Measurements from ENCODE around the gene NNT.

NNT gene

DNA sequence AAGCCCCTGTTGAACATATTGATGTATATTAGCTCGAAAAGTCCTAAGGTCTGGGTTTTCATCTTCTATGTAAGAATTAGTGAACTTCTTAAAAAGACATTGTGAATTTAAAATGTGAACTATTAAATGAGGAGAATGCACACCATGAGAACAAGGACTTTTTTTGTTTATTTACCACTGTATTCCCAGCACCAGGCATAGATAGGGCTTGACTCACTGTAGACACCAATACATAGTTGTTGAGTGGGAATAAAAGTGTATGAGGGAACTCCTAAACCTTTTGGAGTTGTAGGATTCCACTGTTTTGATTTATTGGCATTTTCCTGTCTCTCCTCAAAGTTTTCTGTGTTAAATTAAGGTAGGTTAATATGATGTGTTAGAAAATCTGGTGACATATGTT, 40.3 kb downstream of the NNT start:
- Histone ChIP-seq H4K20me1 (ENCODE audit: insufficient read depth, low read length) (no peaks in the 10 kb centered on the region), H3K79me2 (ENCODE audit: insufficient read depth, low read length) (peaks cover 9% of the 10 kb centered on the region; the same call in 1 of the 2 replicates), H3K27me3 (ENCODE audit: insufficient read depth, low read length, poor library complexity) (no peaks in the 10 kb centered on the region), H3K9me3 (ENCODE audit: insufficient read depth, low read length, severe bottlenecking) (no peaks in the 10 kb centered on the region), H3K4me1 (ENCODE audit: insufficient read depth, low read length) (no peaks in the 10 kb centered on the region), H2AFZ (ENCODE audit: low read depth, low read length) (no peak overlapping the region), H3K27ac (ENCODE audit: low read length) (no peak overlapping the region), H3K4me3 (ENCODE audit: low read depth in 1 of 2, low read length in 2 of 2) (no peak overlapping the region), H3K9ac (ENCODE audit: low read depth, low read length) (no peak overlapping the region), H3K4me2 (ENCODE audit: insufficient read depth, low read length) (no peak overlapping the region), H3K36me3 (ENCODE audit: insufficient read depth, low read length) (peaks cover 55% of the 10 kb centered on the region)
- DNase-seq (no peak), ATAC-seq (ENCODE audit: insufficient read depth, low read depth) (no peak)
- TF ChIP-seq, protein P1, sequence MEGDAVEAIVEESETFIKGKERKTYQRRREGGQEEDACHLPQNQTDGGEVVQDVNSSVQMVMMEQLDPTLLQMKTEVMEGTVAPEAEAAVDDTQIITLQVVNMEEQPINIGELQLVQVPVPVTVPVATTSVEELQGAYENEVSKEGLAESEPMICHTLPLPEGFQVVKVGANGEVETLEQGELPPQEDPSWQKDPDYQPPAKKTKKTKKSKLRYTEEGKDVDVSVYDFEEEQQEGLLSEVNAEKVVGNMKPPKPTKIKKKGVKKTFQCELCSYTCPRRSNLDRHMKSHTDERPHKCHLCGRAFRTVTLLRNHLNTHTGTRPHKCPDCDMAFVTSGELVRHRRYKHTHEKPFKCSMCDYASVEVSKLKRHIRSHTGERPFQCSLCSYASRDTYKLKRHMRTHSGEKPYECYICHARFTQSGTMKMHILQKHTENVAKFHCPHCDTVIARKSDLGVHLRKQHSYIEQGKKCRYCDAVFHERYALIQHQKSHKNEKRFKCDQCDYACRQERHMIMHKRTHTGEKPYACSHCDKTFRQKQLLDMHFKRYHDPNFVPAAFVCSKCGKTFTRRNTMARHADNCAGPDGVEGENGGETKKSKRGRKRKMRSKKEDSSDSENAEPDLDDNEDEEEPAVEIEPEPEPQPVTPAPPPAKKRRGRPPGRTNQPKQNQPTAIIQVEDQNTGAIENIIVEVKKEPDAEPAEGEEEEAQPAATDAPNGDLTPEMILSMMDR (IDR thresholded peaks at IDR 0.05; ENCODE audit: borderline replicate concordance, extremely low read depth, low read length, poor library complexity, severe bottlenecking): no peak
- no peak for TF ChIP-seq EZH2 (IDR thresholded peaks at IDR 0.05; ENCODE audit: borderline replicate concordance, low read depth, low read length, severe bottlenecking)

GRCh38 chr5:43643750-43644149, 40.8 kb downstream of the NNT start:
- Histone ChIP-seq H3K9ac (ENCODE audit: low read depth, low read length) (no peak overlapping the region), H3K4me1 (ENCODE audit: insufficient read depth, low read length) (no peaks in the 10 kb centered on the region)

GRCh38 chr5:43646992-43647391, 44.0 kb downstream of the NNT start:
- Histone ChIP-seq H3K4me1 (ENCODE audit: insufficient read depth, low read length) (no peaks in the 10 kb centered on the region), H3K9ac (ENCODE audit: low read depth, low read length) (no peak overlapping the region), H3K9me3 (ENCODE audit: insufficient read depth, low read length, severe bottlenecking) (no peaks in the 10 kb centered on the region), H2AFZ (ENCODE audit: low read depth, low read length) (no peak overlapping the region), H3K27ac (ENCODE audit: low read length) (no peak overlapping the region), H3K4me2 (ENCODE audit: insufficient read depth, low read length) (no peak overlapping the region), H4K20me1 (ENCODE audit: insufficient read depth, low read length) (no peaks in the 10 kb centered on the region), H3K4me3 (ENCODE audit: low read depth in 1 of 2, low read length in 2 of 2) (no peak overlapping the region), H3K79me2 (ENCODE audit: insufficient read depth, low read length) (peaks cover 3% of the 10 kb centered on the region; the same call in 1 of the 2 replicates), H3K36me3 (ENCODE audit: insufficient read depth, low read length) (peaks cover 80% of the 10 kb centered on the region), H3K27me3 (ENCODE audit: insufficient read depth, low read length, poor library complexity) (no peaks in the 10 kb centered on the region)
- DNase-seq: no peak
- ATAC-seq (ENCODE audit: insufficient read depth, low read depth): no peak
- TF ChIP-seq EZH2 (IDR thresholded peaks at IDR 0.05; ENCODE audit: borderline replicate concordance, low read depth, low read length, severe bottlenecking): no peak
- TF ChIP-seq, protein P1 (IDR thresholded peaks at IDR 0.05; ENCODE audit: borderline replicate concordance, extremely low read depth, low read length, poor library complexity, severe bottlenecking): no peak

More at GRCh38 chr5:43643750-43644149, 40.8 kb downstream of the NNT start:
- Histone ChIP-seq H3K27ac (ENCODE audit: low read length) (no peak overlapping the region), H3K9me3 (ENCODE audit: insufficient read depth, low read length, severe bottlenecking) (no peaks in the 10 kb centered on the region), H3K36me3 (ENCODE audit: insufficient read depth, low read length) (peaks cover 59% of the 10 kb centered on the region), H3K79me2 (ENCODE audit: insufficient read depth, low read length) (peaks cover 9% of the 10 kb centered on the region; the same call in 1 of the 2 replicates), H3K4me2 (ENCODE audit: insufficient read depth, low read length) (no peak overlapping the region), H4K20me1 (ENCODE audit: insufficient read depth, low read length) (no peaks in the 10 kb centered on the region), H2AFZ (ENCODE audit: low read depth, low read length) (no peak overlapping the region), H3K27me3 (ENCODE audit: insufficient read depth, low read length, poor library complexity) (no peaks in the 10 kb centered on the region), H3K4me3 (ENCODE audit: low read depth in 1 of 2, low read length in 2 of 2) (no peak overlapping the region)
- DNase-seq (no peak), ATAC-seq (ENCODE audit: insufficient read depth, low read depth) (no peak)
- no peak for TF ChIP-seq EZH2 (IDR thresholded peaks at IDR 0.05; ENCODE audit: borderline replicate concordance, low read depth, low read length, severe bottlenecking)
- TF ChIP-seq, protein P1 (IDR thresholded peaks at IDR 0.05; ENCODE audit: borderline replicate concordance, extremely low read depth, low read length, poor library complexity, severe bottlenecking): no peak

DNA sequence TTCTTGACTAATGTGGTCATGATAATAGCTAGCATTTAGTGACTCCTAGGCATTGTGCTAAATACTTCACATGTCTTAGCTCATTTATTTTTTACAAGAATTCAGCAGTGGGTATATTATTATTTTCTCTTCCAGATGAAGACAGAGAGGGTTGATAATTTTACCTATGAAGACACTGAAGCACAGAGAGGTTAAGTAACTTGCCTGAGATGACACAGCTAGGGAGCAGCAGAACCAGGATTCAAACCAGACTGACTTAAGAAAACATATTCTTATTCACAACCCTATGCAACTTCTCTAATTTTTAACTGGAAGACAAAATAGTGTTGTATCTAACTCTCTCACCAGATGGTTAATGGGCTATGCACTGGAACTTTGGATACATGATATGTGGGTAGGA, 44.8 kb downstream of the NNT start:
- TF ChIP-seq EZH2 (IDR thresholded peaks at IDR 0.05; ENCODE audit: borderline replicate concordance, low read depth, low read length, severe bottlenecking): no peak
- no peak overlapping the region for H3K4me3 ChIP-seq (ENCODE audit: low read depth in 1 of 2, low read length in 2 of 2)
- H3K27ac ChIP-seq (ENCODE audit: low read length): no peak overlapping the region
- H3K9ac ChIP-seq (ENCODE audit: low read depth, low read length): no peak overlapping the region
- no peak for ATAC-seq (ENCODE audit: insufficient read depth, low read depth)
- H3K9me3 ChIP-seq (ENCODE audit: insufficient read depth, low read length, severe bottlenecking): no peaks in the 10 kb centered on the region
- H3K36me3 ChIP-seq (ENCODE audit: insufficient read depth, low read length): peaks cover 82% of the 10 kb centered on the region
- DNase-seq: no peak
- no peaks in the 10 kb centered on the region for H3K79me2 ChIP-seq (ENCODE audit: insufficient read depth, low read length)
- H3K4me2 ChIP-seq (ENCODE audit: insufficient read depth, low read length): no peak overlapping the region
- no peaks in the 10 kb centered on the region for H4K20me1 ChIP-seq (ENCODE audit: insufficient read depth, low read length)
- no peaks in the 10 kb centered on the region for H3K4me1 ChIP-seq (ENCODE audit: insufficient read depth, low read length)
- no peaks in the 10 kb centered on the region for H3K27me3 ChIP-seq (ENCODE audit: insufficient read depth, low read length, poor library complexity)
- H2AFZ ChIP-seq (ENCODE audit: low read depth, low read length): no peak overlapping the region

Measured in DND-41 (cell line).